HepG2 (cell line): Measurements from ENCODE around the gene STYX. TPM values are rescaled to one million over a fixed set of nuclear protein-coding genes. Genes with fewer than 3 reads are reported as not detected.
A peak's percentile ranks its signal among the peaks of the same experiment; 100 is the strongest.

Experiments used
- DNMT1 ChIP-seq: sonication (generic); formaldehyde crosslinking; IDR thresholded peaks from 2 replicates; pipeline ENCODE4 v1.5.1; 2020; ENCODE audit warnings: mild to moderate bottlenecking, missing genetic modification reagents
- GABPA ChIP-seq, 2 experiments: IDR thresholded peaks; 2 replicates each; pipeline ENCODE4 v1.6.1; 2011 to 2016; ENCODE audit warnings: low read depth in 2 of 2, low read length in 1 of 2, missing biosample characterization in 1 of 2, missing genetic modification characterization in 1 of 2
- HMGXB3 ChIP-seq: sonication (generic); formaldehyde crosslinking; IDR thresholded peaks from 2 replicates; pipeline ENCODE4 v1.4.0; 2020; ENCODE audit warnings: missing genetic modification reagents, borderline replicate concordance
- HNRNPH1 ChIP-seq: fragments of 200-400 bp; formaldehyde crosslinking; optimal IDR thresholded peaks from 2 replicates; pipeline ENCODE3; 2017; ENCODE audit warnings: mild to moderate bottlenecking, low read depth, low read length
- MEIS1 ChIP-seq: sonication (generic); formaldehyde crosslinking; IDR thresholded peaks from 2 replicates; pipeline ENCODE4 v1.9.0; 2021; ENCODE audit warnings: mild to moderate bottlenecking, missing genetic modification reagents, moderate library complexity, borderline replicate concordance
- POGZ ChIP-seq: sonication (generic); formaldehyde crosslinking; IDR thresholded peaks from 2 replicates; pipeline ENCODE4 v1.4.0; 2020; ENCODE audit warnings: mild to moderate bottlenecking, missing genetic modification reagents
- PPARG ChIP-seq: conservative IDR thresholded peaks from 2 replicates; pipeline ENCODE4 v1.6.1; 2016; ENCODE audit warnings: missing biosample characterization, missing genetic modification reagents
- RNF219 ChIP-seq: sonication (generic); formaldehyde crosslinking; IDR thresholded peaks from 2 replicates; pipeline ENCODE4 v1.5.0; 2020; ENCODE audit warnings: mild to moderate bottlenecking, missing genetic modification reagents
- RXRB ChIP-seq: IDR thresholded peaks from 2 replicates; pipeline ENCODE4 v1.6.1; 2016; ENCODE audit warnings: borderline replicate concordance, missing genetic modification reagents, missing compliant biosample characterization
- SAP130 ChIP-seq: IDR thresholded peaks from 2 replicates; pipeline ENCODE4 v1.6.1; 2016; ENCODE audit warnings: low read depth
- SRY ChIP-seq: sonication (generic); formaldehyde crosslinking; IDR thresholded peaks from 2 replicates; pipeline ENCODE4 v1.8.0; 2022; ENCODE audit warnings: mild to moderate bottlenecking, missing genetic modification reagents
- ZBTB43 ChIP-seq: sonication (generic); formaldehyde crosslinking; conservative IDR thresholded peaks from 2 replicates; pipeline ENCODE4 v1.4.0; 2020; ENCODE audit warnings: missing genetic modification reagents
- ZNF232 ChIP-seq: sonication (generic); formaldehyde crosslinking; IDR thresholded peaks from 2 replicates; pipeline ENCODE4 v1.4.0; 2020; ENCODE audit warnings: missing genetic modification reagents, borderline replicate concordance
- ZNF251 ChIP-seq: sonication (generic); formaldehyde crosslinking; IDR thresholded peaks from 2 replicates; pipeline ENCODE4 v1.9.0; 2021; ENCODE audit warnings: mild to moderate bottlenecking, missing genetic modification reagents
- ZNF501 ChIP-seq: sonication (generic); formaldehyde crosslinking; IDR thresholded peaks from 2 replicates; pipeline ENCODE4 v1.5.1; 2020; ENCODE audit warnings: mild to moderate bottlenecking, moderate library complexity, missing genetic modification reagents
- ZNF567 ChIP-seq: sonication (generic); formaldehyde crosslinking; IDR thresholded peaks from 2 replicates; pipeline ENCODE4 v1.8.1; 2023; ENCODE audit warnings: mild to moderate bottlenecking, missing genetic modification reagents, borderline replicate concordance
- ZNF597 ChIP-seq: sonication (generic); formaldehyde crosslinking; IDR thresholded peaks from 2 replicates; pipeline ENCODE4 v1.5.0; 2020; ENCODE audit warnings: missing genetic modification reagents
- ZNF770 ChIP-seq: sonication (generic); formaldehyde crosslinking; IDR thresholded peaks from 2 replicates; pipeline ENCODE4 v1.5.0; 2020; ENCODE audit warnings: mild to moderate bottlenecking, missing genetic modification reagents
- polyA plus RNA-seq, 8 experiments: library from polyadenylated mRNA; depleted of rRNA in 3 of 8; stranded (reverse) in 7 of 8; unstranded in 1 of 8; fragments of >200 nt; fragmentation: Illumina TruSeq in 4 of 8; extraction: Trizol in 4 of 8; gene quantifications; 2 replicates each; pipeline versions ENCODE4 v1.2.1 to v1.2.3, GENCODE V29; 2011 to 2016; ENCODE audit warnings: low read depth in 4 of 8, missing spikeins in 1 of 8, mixed read lengths in 1 of 8; ENCODE audit not compliant: insufficient read depth in 1 of 8
- total RNA-seq, 5 experiments: library from RNA; depleted of rRNA; stranded (reverse); fragments of >200 nt; fragmentation: Illumina TruSeq; extraction: Trizol; gene quantifications; 2 replicates each; pipeline ENCODE4 v1.2.3, GENCODE V29; 2016; ENCODE audit warnings: low read depth in 1 of 5

Gene STYX
- total and polyA plus RNA-seq, 2 of the 13 experiments (the other 11 are each of a cell fraction or from before 2014, with no cell fraction given): 6.6 to 10.9 TPM

GRCh38 chr14:52755607-52756316 lies 25.8 kb downstream of the STYX start (continued):
- TF ChIP-seq ZNF597 (CRISPR knock-in tag) (no peak), POGZ (peak; percentile 28; the same call in 1 of the 2 replicates), RXRB (peak; percentile 58; the same call in 1 of the 2 replicates), SAP130 (CRISPR knock-in tag) (peak; percentile 51), ZBTB43 (CRISPR knock-in tag) (no peak), ZNF501 (CRISPR knock-in tag) (0 out of 2 replicates have a peak, but pooled peaks have one; percentile 27), ZNF251 (no peak), HMGXB3 (CRISPR knock-in tag) (no peak), PPARG (CRISPR knock-in tag) (peak; percentile 45), ZNF232 (no peak), SRY (CRISPR knock-in tag) (no peak), ZNF567 (CRISPR knock-in tag) (no peak), ZNF770 (CRISPR knock-in tag) (peak; percentile 89), RNF219 (no peak), GABPA (IDR thresholded peaks at IDR 0.05; ENCODE audit: low read depth, low read length) (no peak), GABPA (CRISPR knock-in tag; IDR thresholded peaks at IDR 0.05; ENCODE audit: low read depth) (0 out of 2 replicates have a peak, but pooled peaks have one; percentile 31), HNRNPH1 (no peak), DNMT1 (no peak), MEIS1 (CRISPR knock-in tag) (no peak)
